SIG-M5 treated with dmso at 0.1 percent for 504 hours (cell line): ENCODE measurements around the gene CCL24.
"Not testable (repeated sequence)": the region's sequence is repeated elsewhere in the genome, so short reads cannot be mapped to it uniquely, and the experiment has no call there.

ENCODE experiments used
- DNase-seq: peaks from one replicate; lab custom pipeline; 2025; ENCODE audit not compliant: unreplicated experiment; lab: John Stamatoyannopoulos, UW

CCL24 gene, protein sequence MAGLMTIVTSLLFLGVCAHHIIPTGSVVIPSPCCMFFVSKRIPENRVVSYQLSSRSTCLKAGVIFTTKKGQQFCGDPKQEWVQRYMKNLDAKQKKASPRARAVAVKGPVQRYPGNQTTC

DNA sequence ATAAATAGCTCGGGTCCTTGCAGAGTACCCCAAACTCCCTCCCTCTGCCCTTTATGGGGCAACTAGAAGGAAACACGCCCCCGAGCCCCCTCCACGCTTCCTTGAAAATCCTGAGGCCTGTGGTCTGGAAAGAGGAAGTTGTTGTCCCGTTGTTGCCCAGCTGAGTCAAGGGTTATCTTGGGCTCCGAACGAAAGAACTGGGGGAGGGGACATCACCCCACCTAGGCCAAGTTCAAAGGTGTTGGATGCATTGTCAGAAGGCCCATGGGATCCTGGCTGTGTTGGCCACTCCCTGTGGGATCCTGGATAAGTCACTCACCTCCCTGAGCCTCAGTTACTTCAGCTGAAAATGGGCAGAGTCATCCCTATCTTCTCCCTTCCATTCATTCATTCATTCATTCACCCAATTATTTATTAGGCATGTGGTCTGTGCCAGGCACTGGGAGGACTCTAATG lies at the start of gene CCL24:
Gene CCL24, minus strand, starts transcription at position 26 of the 456 bp plus-strand sequence. CDS start 91 bp downstream, outside the sequence.
- peak; percentile 35 for DNase-seq

DNA sequence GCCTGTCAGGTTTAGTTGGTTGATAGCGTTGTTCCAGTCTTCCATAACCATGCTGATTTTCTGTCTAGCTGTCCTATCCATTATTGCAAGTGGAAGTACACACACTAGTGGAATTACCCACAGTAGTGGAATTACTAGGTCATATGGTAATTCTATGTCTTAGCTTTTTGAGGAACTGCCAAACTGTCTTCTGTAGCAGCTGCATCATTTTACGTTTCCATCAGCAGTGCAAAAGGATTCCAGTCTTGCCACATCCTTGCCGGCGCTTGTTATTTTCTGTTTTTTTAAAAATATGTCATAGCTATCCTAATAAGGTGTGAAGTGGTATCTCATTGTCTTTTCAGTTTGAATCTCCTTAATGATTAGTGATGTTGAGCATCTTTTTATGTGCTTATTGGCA lies 48.0 kb upstream of the CCL24 start:
- DNase-seq = peak; percentile 24

DNA sequence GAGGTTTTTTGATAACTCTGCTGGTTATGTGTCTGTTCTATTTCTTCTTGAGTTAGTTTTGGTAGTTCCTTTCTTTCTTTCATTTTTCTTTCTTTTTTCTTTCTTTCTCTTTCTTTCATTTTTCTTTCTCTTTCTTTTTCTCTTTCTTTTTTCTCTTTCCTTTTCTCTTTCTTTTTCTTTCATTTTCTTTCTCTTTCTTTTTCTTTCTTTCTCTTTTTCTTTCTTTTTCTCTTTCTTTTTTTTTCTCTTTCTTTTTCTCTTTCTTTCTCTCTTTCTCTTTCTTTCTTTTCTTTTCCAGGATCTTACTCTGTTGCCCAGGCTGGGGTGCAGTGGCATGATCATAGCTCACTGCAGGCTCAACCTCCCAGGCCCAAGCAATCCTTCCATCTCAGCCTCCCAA lies 44.8 kb upstream of the CCL24 start:
- no peak for DNase-seq

DNA sequence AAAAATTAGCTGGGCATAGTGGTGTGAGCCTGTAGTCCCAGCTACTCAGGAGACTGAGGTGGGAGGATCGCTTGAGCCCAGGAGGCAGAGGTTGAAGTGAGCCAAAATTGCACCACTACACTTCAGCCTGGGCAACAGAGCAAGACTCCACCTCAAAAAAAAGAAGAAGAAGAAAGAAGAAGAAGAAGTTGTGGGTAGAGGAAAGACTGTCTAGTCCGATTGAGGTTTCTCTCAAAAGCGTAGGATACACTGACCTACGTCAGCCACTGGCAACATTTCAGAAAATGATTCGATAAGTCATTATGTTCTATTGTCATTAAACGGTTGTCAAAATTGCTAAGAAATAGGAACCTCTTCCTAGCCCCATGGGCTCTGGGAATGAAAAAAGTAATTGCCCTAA lies 42.9 kb upstream of the CCL24 start:
- DNase-seq = peak; percentile 73

DNA sequence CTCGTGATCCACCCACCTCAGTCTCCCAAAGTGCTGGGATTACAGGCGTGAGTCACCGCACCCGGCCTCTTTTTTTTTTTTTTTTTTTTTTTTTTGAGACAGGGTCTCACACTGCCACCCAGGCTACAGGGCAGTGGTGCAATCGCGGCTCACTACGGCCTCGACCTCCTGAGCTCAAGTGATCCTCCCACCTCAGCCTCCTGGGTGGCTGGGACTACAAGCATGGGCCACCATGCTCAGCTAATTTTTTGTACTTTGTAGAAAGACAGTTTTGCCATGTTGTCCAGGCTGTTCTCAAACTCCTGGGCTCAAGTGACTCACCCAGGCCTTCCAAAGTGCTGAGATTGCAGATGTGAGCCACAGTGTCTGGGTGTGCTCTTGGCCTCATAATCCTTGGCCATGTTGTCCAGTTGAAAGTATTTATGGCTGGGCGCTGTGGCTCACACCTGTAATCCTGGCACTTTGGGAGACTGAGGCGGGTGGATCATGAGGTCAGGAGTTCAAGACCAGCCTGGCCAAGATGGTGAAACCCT lies 41.3 kb upstream of the CCL24 start:
- DNase-seq = not testable (repeated sequence)

- peak; percentile 35 for DNase-seq
Measured at GRCh38 chr7:75854233-75854632, 40.6 kb upstream of the CCL24 start.

DNA sequence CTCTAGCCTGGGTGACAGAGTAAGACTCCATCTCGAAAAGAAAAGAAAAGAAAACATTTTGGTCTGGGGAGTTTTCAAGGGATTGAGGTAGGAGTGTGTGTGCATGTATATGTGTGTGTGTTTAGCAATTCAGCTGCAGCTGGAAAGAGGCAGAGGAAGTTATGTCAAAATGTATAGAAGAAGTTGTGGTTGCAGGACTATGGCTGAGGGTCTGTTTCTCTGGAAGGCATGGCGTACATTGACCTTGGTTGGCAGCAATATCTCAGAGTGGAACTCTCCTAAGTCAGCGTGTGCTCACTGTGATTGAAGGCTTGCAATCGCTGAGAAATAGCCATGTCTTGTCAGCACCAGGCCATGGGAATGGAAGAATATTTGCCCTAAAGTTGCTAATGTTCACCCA lies 36.6 kb upstream of the CCL24 start:
- DNase-seq = peak; percentile 92

GRCh38 chr7:75849573-75849972 lies 36.0 kb upstream of the CCL24 start:
- DNase-seq = no peak

- peak; percentile 43 for DNase-seq
Measured at GRCh38 chr7:75847707-75848106, 34.1 kb upstream of the CCL24 start.

DNA sequence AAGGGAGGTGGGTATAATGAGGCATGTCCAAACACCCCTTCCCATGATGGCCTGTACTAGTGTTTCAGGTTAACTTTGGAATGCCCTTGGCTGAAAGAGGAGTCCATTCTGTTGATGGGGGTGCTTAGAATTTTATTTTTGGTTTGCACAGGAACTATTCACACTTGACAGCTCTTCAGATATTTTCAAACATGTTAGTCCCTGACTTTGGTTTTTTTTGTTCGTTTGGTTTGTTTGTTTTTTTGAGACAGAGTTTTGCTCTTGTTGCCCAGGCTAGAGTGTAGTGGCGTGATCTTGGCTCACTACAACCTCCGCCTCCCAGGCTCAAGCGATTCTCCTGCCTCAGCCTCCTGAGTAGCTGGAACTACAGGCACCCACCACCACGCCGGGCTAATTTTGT lies 31.5 kb upstream of the CCL24 start:
- DNase-seq = not testable (repeated sequence)

GRCh38 chr7:75844158-75844557 lies 30.6 kb upstream of the CCL24 start:
- DNase-seq = no peak

DNA sequence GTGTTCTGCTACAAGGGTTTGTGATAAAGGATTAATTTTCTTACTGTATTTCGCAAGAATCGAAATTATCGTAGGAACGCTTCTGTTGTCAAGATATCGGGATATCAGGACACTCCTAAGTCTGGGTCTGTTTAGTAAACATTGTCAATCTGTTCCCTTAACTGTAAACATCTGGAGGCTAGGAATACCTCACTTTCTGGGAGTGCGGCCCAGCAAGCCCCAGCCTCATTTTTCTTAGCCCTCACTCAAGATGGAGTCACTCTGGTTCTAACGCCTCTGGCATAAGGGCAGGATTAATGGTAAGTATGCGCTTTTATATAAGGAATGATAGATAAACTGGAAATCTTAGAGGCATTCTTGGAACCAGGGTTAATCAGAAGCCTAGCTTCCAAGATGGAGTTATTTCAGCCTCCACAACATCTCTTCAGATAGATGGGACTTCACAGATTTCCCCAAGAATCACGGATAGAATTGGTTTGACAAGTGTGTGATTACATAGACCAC lies 30.1 kb upstream of the CCL24 start:
- DNase-seq = no peak

- DNase-seq = peak; percentile 88
Measured at GRCh38 chr7:75842836-75843446, 29.3 kb upstream of the CCL24 start.

- DNase-seq = no peak
Measured at GRCh38 chr7:75840029-75840428, 26.4 kb upstream of the CCL24 start.

GRCh38 chr7:75838281-75838930 lies 24.8 kb upstream of the CCL24 start:
- not testable (repeated sequence) for DNase-seq

- no peak for DNase-seq
Measured at GRCh38 chr7:75836798-75837197, 23.2 kb upstream of the CCL24 start.

DNA sequence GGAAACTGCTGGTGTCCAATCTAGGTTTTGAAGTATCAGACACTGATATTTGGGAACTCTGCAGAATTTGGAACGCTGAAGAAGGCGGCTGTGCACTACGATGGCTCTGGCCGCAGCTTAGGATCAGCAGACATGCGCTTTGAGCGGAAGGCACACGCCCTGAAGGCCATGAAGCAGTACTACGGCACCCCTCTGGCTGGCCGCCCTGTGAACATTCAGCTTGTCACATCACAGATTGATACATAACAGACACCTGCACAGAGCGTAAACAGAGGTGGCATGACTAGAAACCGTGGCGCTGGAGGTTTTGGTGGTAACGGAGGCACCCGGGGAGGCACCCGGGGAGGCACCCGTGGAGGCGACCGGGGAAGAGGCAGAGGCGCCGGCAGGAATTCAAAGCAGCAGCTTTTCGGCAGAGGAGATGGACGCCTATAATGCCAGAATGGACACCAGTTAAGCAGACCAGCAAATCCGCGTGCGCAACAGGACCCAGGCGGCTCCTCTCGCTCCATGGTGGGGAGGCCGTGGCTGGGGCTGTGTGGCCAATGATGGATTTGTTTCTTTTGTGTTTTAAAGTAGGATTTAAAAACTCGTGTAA lies 22.2 kb upstream of the CCL24 start:
- no peak for DNase-seq

DNA sequence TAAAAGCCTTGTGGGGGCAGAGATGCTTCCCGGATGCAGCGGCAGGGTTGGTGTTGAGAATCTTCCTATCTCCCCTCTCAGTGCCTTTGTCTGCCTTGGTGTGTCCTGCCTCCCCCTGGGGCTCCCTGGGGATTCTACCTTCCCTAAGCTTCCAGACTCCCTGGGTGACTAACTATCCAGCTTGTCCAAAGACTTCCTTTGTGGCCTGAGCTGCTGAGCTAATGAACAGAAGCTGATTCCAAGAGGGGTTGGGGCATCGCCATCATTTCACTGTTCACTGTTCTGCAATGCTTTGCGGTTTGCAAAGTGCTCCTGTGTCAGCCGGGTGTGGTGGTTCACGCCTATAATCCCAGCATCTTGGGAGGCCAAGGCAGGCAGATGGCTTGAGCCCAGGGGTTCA lies 20.1 kb upstream of the CCL24 start:
- DNase-seq = not testable (repeated sequence)

DNA sequence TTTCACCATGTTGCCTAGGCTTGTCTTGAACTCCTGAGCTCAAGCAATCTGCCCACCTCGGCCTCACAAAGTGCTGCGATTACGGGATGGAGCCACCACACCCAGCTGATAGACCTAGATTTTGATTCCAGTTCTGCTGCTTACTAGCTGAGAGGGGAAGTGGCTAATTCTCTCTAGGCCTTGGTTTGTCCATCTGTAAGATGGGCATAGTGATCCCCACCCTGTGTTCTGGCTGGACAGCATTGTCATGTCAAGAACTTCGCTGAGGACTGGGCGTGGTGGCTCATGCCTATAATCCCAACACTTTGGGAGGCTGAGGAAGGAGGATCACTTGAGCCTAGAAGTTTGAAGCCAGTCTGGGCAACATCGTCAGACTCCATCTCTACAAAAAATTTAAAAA lies 17.4 kb upstream of the CCL24 start:
- DNase-seq = no peak

- not testable (repeated sequence) for DNase-seq
Measured at GRCh38 chr7:75829656-75830055, 16.1 kb upstream of the CCL24 start.

GRCh38 chr7:75823198-75823910 lies 9.7 kb upstream of the CCL24 start:
- DNase-seq = no peak
